ENCODE data around the gene ACKR3. TPM values are rescaled to one million over a fixed set of nuclear protein-coding genes. Genes with fewer than 3 reads are reported as not detected.

The ACKR3 gene
- total and polyA plus RNA-seq, 2 donors (not counting 1 experiment from before 2014, with no cell fraction given): 7.1 to 15.3 TPM

GRCh38 chr2:236578411-236578846 lies 8.8 kb downstream of the ACKR3 start:
- H3K4me3 Mint-ChIP-seq: no peak overlapping the region
- peaks cover 3% of the 10 kb centered on the region for H4K20me1 ChIP-seq (ENCODE audit: control insufficient read depth, insufficient read depth, low read length, poor library complexity, severe bottlenecking)
- H3K36me3 ChIP-seq (replicated peaks in 1 of 2; ENCODE audit: control extremely low read depth in 1 of 2, control insufficient read depth in 1 of 2, extremely low read depth in 1 of 2, insufficient read depth in 2 of 2, low read length in 1 of 2): peaks cover 0 to 11% of the 10 kb centered on the region in 2 experiments
- 92% methylated on average over 14 of the region's 15 CpGs for WGBS (ENCODE audit: insufficient coverage)
- no peak overlapping the region for H3K9ac ChIP-seq (ENCODE audit: low read length)
- H3K79me2 ChIP-seq (ENCODE audit: control insufficient read depth, insufficient read depth, low read length): no peaks in the 10 kb centered on the region
- ATAC-seq (ENCODE audit: low read depth) (no peak), DNase-seq (no peak)
- no peaks in the 10 kb centered on the region for H3K9me3 ChIP-seq (ENCODE audit: control extremely low read depth in 1 of 3, control insufficient read depth in 2 of 3, insufficient read depth in 1 of 3, low read length in 2 of 3)
- intact Hi-C loops (cut with micrococcal nuclease): no loop called here
- no peaks in the 10 kb centered on the region for H3K27me3 ChIP-seq (replicated peaks in 1 of 4; ENCODE audit: control extremely low read depth in 1 of 4, control insufficient read depth in 3 of 4, insufficient read depth in 4 of 4, low read length in 3 of 4)
- no peak overlapping the region for H3K27ac ChIP-seq (ENCODE audit: low read length in 2 of 2)
- TF ChIP-seq EZH2 (IDR thresholded peaks at IDR 0.05; ENCODE audit: borderline replicate concordance, insufficient read depth, low read depth, low read length, poor library complexity, severe bottlenecking): no peak
- no peak for TF ChIP-seq CTCF (IDR thresholded peaks at IDR 0.05)
- H3K27ac Mint-ChIP-seq: no peak overlapping the region
- POLR2A ChIA-PET: no interaction called here
- CTCF ChIA-PET: interaction anchor here (1.1 kb wide), 1 partner anchor 64 kb away, joined by 3 read pairs; no protein-coding TSS in a partner anchor
- H3K27me3 Mint-ChIP-seq: no peaks in the 10 kb centered on the region
- no peak overlapping the region for H3K4me3 ChIP-seq (ENCODE audit: control extremely low read depth in 1 of 5, extremely low read depth in 1 of 5, insufficient read depth in 1 of 5, low read depth in 2 of 5, low read length in 4 of 5)
- H3K4me1 Mint-ChIP-seq: peaks cover 9% of the 10 kb centered on the region
- no peak overlapping the region for H3K4me2 ChIP-seq (replicated peaks; ENCODE audit: low read depth, low read length, poor library complexity, severe bottlenecking)
- no peaks in the 10 kb centered on the region for H3K4me1 ChIP-seq (ENCODE audit: control insufficient read depth in 2 of 2, insufficient read depth in 2 of 2, low read length in 2 of 2)
- H3K9me3 Mint-ChIP-seq (ENCODE audit: insufficient read depth): no peaks in the 10 kb centered on the region
- no peak overlapping the region for H2AFZ ChIP-seq (ENCODE audit: insufficient read depth, low read depth, low read length, poor library complexity, severe bottlenecking)

GRCh38 chr2:236579048-236579745 lies 9.6 kb downstream of the ACKR3 start:
- POLR2A ChIA-PET: no interaction called here
- DNase-seq: no peak
- Mint-ChIP-seq H3K4me1 (peaks cover 9% of the 10 kb centered on the region), H3K4me3 (no peak overlapping the region), H3K9me3 (ENCODE audit: insufficient read depth) (no peaks in the 10 kb centered on the region), H3K27me3 (no peaks in the 10 kb centered on the region), H3K27ac (no peak overlapping the region)
- H3K27me3 ChIP-seq (replicated peaks in 1 of 4; ENCODE audit: control extremely low read depth in 1 of 4, control insufficient read depth in 3 of 4, insufficient read depth in 4 of 4, low read length in 3 of 4): no peaks in the 10 kb centered on the region
- H3K9ac ChIP-seq (ENCODE audit: low read length): no peak overlapping the region
- no peak for ATAC-seq (ENCODE audit: low read depth)
- TF ChIP-seq EZH2 (IDR thresholded peaks at IDR 0.05; ENCODE audit: borderline replicate concordance, insufficient read depth, low read depth, low read length, poor library complexity, severe bottlenecking) (no peak), CTCF (IDR thresholded peaks at IDR 0.05) (no peak)
- no peak overlapping the region for H3K27ac ChIP-seq (ENCODE audit: low read length in 2 of 2)
- no peaks in the 10 kb centered on the region for H3K4me1 ChIP-seq (ENCODE audit: control insufficient read depth in 2 of 2, insufficient read depth in 2 of 2, low read length in 2 of 2)
- no peaks in the 10 kb centered on the region for H4K20me1 ChIP-seq (ENCODE audit: control insufficient read depth, insufficient read depth, low read length, poor library complexity, severe bottlenecking)
- no peak overlapping the region for H3K4me2 ChIP-seq (replicated peaks; ENCODE audit: low read depth, low read length, poor library complexity, severe bottlenecking)
- 86% methylated on average over 9 of the region's 9 CpGs for WGBS (ENCODE audit: insufficient coverage)
- H2AFZ ChIP-seq (ENCODE audit: insufficient read depth, low read depth, low read length, poor library complexity, severe bottlenecking): no peak overlapping the region
- no peaks in the 10 kb centered on the region for H3K79me2 ChIP-seq (ENCODE audit: control insufficient read depth, insufficient read depth, low read length)
- intact Hi-C loops (cut with micrococcal nuclease): no loop called here
- H3K9me3 ChIP-seq (ENCODE audit: control extremely low read depth in 1 of 3, control insufficient read depth in 2 of 3, insufficient read depth in 1 of 3, low read length in 2 of 3): no peaks in the 10 kb centered on the region
- CTCF ChIA-PET: no interaction called here
- peaks cover 0 to 11% of the 10 kb centered on the region in 2 experiments for H3K36me3 ChIP-seq (replicated peaks in 1 of 2; ENCODE audit: control extremely low read depth in 1 of 2, control insufficient read depth in 1 of 2, extremely low read depth in 1 of 2, insufficient read depth in 2 of 2, low read length in 1 of 2)
- H3K4me3 ChIP-seq (ENCODE audit: control extremely low read depth in 1 of 5, extremely low read depth in 1 of 5, insufficient read depth in 1 of 5, low read depth in 2 of 5, low read length in 4 of 5): no peak overlapping the region
